Pancreas (tissue), 10 donors: Measurements from ENCODE around the gene TAS2R41. TPM values are rescaled to one million over a fixed set of nuclear protein-coding genes. Genes with fewer than 3 reads are reported as not detected.

Experiments
- ATAC-seq, 4 donors: fragments of 200-7000 bp; cut with Tn5 transposase; one replicate each; pipeline versions ENCODE4 v1.8.0 to v1.9.1; 2020; ENCODE audit warnings: mild to moderate bottlenecking in 4 of 4, moderate library complexity in 4 of 4
- DNase-seq, 6 donors: peaks; one replicate each; pipeline ENCODE4 v3.0.0-alpha.2; 2020
- FAIRE-seq: peaks from 2 replicates; lab custom pipeline; 2012; peaks lifted over from hg19 to GRCh38; lab: Jason Lieb, UNC
- H3K27ac ChIP-seq, 4 donors: fragments of 200-600 bp; sonication (generic); 1 replicate in 3 of 4; 2 replicates in 1 of 4; pipeline versions ENCODE4 v1.5.0 to v1.8.0; 2020
- H3K27me3 ChIP-seq, 4 donors: fragments of 200-600 bp; one replicate each; pipeline ENCODE4 v1.8.0; 2021
- H3K36me3 ChIP-seq, 3 donors: fragments of 200-600 bp; sonication (generic) in 1 of 3; one replicate each; pipeline versions ENCODE4 v1.5.0 to v1.8.0; 2020 to 2021
- H3K4me1 ChIP-seq, 3 donors: fragments of 200-600 bp; one replicate each; pipeline ENCODE4 v1.8.0; 2021
- H3K4me3 ChIP-seq, 4 donors: fragments of 200-600 bp; sonication (generic) in 2 of 4; one replicate each; pipeline versions ENCODE4 v1.5.0 to v1.8.0; 2020 to 2021
- H3K9me3 ChIP-seq, 4 donors: fragments of 200-600 bp; one replicate each; pipeline ENCODE4 v1.8.0; 2021
- CTCF ChIP-seq, 4 donors: fragments of 200-600 bp; sonication (generic) in 3 of 4; IDR thresholded peaks; one replicate each; pipeline versions ENCODE4 v1.5.0 to v1.8.0; 2021; ENCODE audit warnings: antibody characterized with exemption in 4 of 4
- WGBS, 2 donors: extraction: QIAGEN DNeasy Blood & Tissue Kit; methylation state at CpG; one replicate each; pipeline ENCODE4 v1.1.7; 2013; 5-methylcytosine and 5-hydroxymethylcytosine counted together
- intact Hi-C, 3 donors: fragments of 100-400 bp; cut with DNase I; formaldehyde crosslinking; loops; one replicate each; pipeline versions ENCODE4 v1.11.1 to v1.14.2; 2022
- polyA plus RNA-seq, 2 donors: library from polyadenylated mRNA; stranded (reverse); fragments of 200-250 nt; gene quantifications; one replicate each; pipeline ENCODE4 v1.2.3, GENCODE V29; 2013
- total RNA-seq, 6 donors: library from RNA; stranded (reverse); fragmentation: NEBNext Ultra II Directional in 4 of 6; extraction: Animal tissue kit (Norgen Biotek cat#: 25700) in 4 of 6; gene quantifications; one replicate each; pipeline versions ENCODE4 v1.2.1 to v1.2.4, GENCODE V29; 2021 to 2023
- donor health status: healthy with polysubstance abuse.
- donor health status: DM: no; HTN: no; CAD: no; lungs with moderate emphysema.
- donor health status: DM: no; HTN: no; CAD: no.
- donor health status: control.
- donor health status: control.
- donor health status: Bipolar disorder and iron deficiency.
- donor health status: DM: yes; HTN: yes; CAD: no.
- donor health status: DM: no; HTN: no; CAD: no.
- donor health status: DM: no; HTN: no; CAD: no.
- donor health status: DM: yes; HTN: yes; CAD: no.

Gene TAS2R41
- total and polyA plus RNA-seq, 8 donors, result 0.16 TPM; not detected in 7

GRCh38 chr7:143443153-143443552 lies 34.5 kb upstream of the TAS2R41 start, which contains the start of gene TAS2R60:
Gene TAS2R60, plus strand, starts transcription at chr7:143443453. Its CDS starts 0 bp downstream, at chr7:143443453.
- DNase-seq (no peak), ATAC-seq (no peak), FAIRE-seq (no peak)
- Histone ChIP-seq H3K4me3 (no peak within 1 kb of the TSS), H3K4me1 (no peaks in the 10 kb centered on the region), H3K27me3 (peaks cover 0 to 17% (median under 1%) of the 10 kb centered on the region in 4 donors), H3K27ac (no peak within 1 kb of the TSS), H3K9me3 (no peaks in the 10 kb centered on the region), H3K36me3 (no peaks in the 10 kb centered on the region)
- 58 to 65% methylated on average over 4 of the region's 4 CpGs for WGBS, 2 donors
- TF ChIP-seq CTCF (IDR thresholded peaks at IDR 0.05), result no peak
- intact Hi-C loops, result no loop called here

GRCh38 chr7:143444063-143444782 lies 33.5 kb upstream of the TAS2R41 start:
- 68 to 79% methylated on average over 6 of the region's 6 CpGs for WGBS, 2 donors
- FAIRE-seq, result no peak
- Histone ChIP-seq H3K9me3 (no peaks in the 10 kb centered on the region), H3K27me3 (peaks cover 0 to 20% (median 1%) of the 10 kb centered on the region in 4 donors), H3K27ac (no peak overlapping the region), H3K4me3 (no peak overlapping the region), H3K4me1 (no peaks in the 10 kb centered on the region), H3K36me3 (no peaks in the 10 kb centered on the region)
- intact Hi-C loops, result no loop called here
- DNase-seq, result no peak
- no peak for TF ChIP-seq CTCF (IDR thresholded peaks at IDR 0.05)
- no peak for ATAC-seq

- intact Hi-C loops, result no loop called here
Observed at GRCh38 chr7:143444785-143445184, 32.9 kb upstream of the TAS2R41 start.

DNA sequence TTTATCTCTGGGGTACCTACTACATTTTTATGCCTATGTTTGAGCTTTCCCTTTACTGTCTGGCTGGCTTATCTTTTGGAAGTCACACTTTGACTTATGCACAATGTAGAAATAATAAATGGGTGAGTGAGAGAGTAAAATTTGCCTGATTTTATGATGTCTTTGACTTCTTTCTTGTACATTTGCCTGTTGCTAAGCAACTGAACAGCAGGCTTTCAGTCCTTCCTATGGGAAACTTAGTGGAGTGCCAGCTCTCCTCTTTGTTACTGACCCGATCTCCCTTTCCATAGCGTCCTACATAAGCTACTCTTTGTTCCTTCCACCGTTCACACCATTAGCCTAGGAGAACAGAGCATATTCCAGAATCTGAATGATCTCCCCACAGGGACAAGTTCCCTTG lies 30.2 kb upstream of the TAS2R41 start:
- H3K36me3 ChIP-seq, result no peaks in the 10 kb centered on the region
- no peak overlapping the region for H3K27ac ChIP-seq
- DNase-seq (no peak), FAIRE-seq (no peak), ATAC-seq (no peak)
- no peaks in the 10 kb centered on the region for H3K4me1 ChIP-seq
- no peaks in the 10 kb centered on the region for H3K9me3 ChIP-seq
- intact Hi-C loops, result no loop called here
- no peak for TF ChIP-seq CTCF (IDR thresholded peaks at IDR 0.05)
- no peak overlapping the region for H3K4me3 ChIP-seq
- peaks cover 0 to 20% (median 3%) of the 10 kb centered on the region in 4 donors for H3K27me3 ChIP-seq
- 34 to 51% methylated on average over 3 of the region's 3 CpGs for WGBS, 2 donors

More at GRCh38 chr7:143444785-143445184, 32.9 kb upstream of the TAS2R41 start:
- H3K27ac ChIP-seq, result no peak overlapping the region
- FAIRE-seq, result no peak
- H3K27me3 ChIP-seq, result peaks cover 0 to 20% (median 1%) of the 10 kb centered on the region in 4 donors
- ATAC-seq, result no peak
- H3K4me3 ChIP-seq, result no peak overlapping the region
- DNase-seq, result no peak
- 87 to 97% methylated on average over 1 of the region's 1 CpG for WGBS, 2 donors
- H3K36me3 ChIP-seq, result no peaks in the 10 kb centered on the region
- TF ChIP-seq CTCF (IDR thresholded peaks at IDR 0.05), result no peak
- no peaks in the 10 kb centered on the region for H3K9me3 ChIP-seq
- H3K4me1 ChIP-seq, result no peaks in the 10 kb centered on the region

GRCh38 chr7:143448429-143448828 lies 29.2 kb upstream of the TAS2R41 start:
- ATAC-seq (no peak), FAIRE-seq (no peak), DNase-seq (no peak)
- H3K4me1 ChIP-seq, result no peaks in the 10 kb centered on the region
- no peak for TF ChIP-seq CTCF (IDR thresholded peaks at IDR 0.05)
- intact Hi-C loops, result no loop called here
- 73 to 82% methylated on average over 5 of the region's 5 CpGs for WGBS, 2 donors
- H3K27ac ChIP-seq, result no peak overlapping the region
- no peaks in the 10 kb centered on the region for H3K36me3 ChIP-seq
- peaks cover 0 to 20% (median 3%) of the 10 kb centered on the region in 4 donors for H3K27me3 ChIP-seq
- no peak overlapping the region for H3K4me3 ChIP-seq
- no peaks in the 10 kb centered on the region for H3K9me3 ChIP-seq
